ENCODE data around the gene TYR.
"Not testable (repeated sequence)": the region's sequence is repeated elsewhere in the genome, so short reads cannot be mapped to it uniquely, and the experiment has no call there.

TYR gene

DNA sequence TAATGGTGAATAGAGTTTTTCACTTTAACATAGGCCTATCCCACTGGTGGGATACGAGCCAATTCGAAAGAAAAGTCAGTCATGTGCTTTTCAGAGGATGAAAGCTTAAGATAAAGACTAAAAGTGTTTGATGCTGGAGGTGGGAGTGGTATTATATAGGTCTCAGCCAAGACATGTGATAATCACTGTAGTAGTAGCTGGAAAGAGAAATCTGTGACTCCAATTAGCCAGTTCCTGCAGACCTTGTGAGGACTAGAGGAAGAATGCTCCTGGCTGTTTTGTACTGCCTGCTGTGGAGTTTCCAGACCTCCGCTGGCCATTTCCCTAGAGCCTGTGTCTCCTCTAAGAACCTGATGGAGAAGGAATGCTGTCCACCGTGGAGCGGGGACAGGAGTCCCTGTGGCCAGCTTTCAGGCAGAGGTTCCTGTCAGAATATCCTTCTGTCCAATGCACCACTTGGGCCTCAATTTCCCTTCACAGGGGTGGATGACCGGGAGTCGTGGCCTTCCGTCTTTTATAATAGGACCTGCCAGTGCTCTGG lies at the start of gene TYR:
TYR (plus strand) TSS at position 185 of the 541 bp plus-strand sequence; CDS start at position 264, 79 bp downstream.
- DNase-seq = no peak

DNA sequence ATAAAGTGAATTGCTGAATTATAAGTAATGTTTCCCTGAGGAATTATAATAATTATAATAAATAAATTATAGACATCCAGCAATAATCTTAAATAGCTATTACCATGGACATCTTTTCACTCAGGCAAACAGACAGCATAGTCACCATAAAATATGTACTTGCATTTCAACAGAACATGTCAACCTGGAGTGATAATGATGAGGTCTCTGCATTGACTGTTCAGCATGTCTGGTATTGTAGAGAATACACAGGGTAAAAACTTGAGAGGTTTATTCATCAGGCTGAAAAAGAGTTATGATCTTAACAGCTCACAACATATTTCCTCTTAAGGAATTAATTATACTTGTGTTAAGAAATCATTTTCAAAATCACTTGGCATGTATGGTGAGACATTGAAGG lies 41.1 kb upstream of the TYR start:
- DNase-seq = no peak

DNA sequence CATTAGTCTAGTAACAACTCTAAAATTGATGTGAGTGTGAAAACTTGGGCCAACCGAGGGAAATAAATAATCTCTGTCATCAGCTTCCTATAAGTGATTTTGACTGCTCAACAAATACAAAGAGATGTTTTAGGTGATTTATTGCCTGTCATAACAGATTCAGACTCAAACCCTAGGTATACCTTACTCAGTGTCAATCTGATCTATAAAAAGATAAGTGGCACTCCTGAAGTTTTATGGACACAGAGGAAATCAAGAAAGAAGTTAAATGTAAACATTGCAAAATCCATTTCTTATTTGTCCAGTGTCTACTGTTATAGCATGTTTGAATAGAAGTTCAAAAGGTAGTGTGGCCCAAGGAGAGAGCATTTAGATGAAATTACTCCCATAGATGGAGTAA lies 30.4 kb upstream of the TYR start:
- DNase-seq = no peak

DNA sequence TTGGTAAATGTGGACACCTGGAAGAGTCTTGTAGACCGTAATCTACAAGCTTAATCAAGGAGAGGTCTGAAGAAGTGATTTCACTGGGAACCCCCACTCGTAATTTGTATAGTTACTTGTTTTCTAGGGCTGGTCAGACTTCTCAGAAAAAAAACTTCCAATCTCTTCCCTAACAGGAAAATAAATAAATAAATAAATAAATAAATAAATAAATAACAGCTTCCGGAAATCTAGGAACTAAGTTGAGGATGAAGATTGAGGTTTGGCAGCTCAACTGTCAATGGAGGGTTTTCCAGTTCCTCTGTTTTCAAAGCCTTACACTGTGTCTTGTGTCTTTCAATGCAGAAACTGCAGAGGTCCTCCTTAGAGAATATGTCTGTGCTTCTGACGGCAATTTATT lies 17.7 kb upstream of the TYR start:
- no peak for DNase-seq

DNA sequence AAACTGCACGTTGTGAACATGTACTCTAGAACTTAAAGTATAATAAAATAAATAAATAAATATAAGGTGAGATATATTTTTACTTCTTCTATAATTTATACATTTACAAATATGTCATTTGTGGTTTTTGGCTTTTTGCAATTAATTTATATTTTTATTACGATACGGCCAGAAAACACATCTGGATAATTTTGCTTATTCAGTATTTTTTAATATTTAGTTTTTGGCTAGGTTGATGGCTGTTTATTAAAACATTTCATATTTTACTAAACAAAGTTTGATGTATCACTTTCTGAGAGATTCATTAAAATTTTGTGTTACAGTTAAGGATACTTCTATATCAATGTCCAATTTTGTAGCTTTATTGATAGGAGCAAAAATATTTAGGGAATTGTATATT lies 15.7 kb upstream of the TYR start:
- DNase-seq = no peak

DNA sequence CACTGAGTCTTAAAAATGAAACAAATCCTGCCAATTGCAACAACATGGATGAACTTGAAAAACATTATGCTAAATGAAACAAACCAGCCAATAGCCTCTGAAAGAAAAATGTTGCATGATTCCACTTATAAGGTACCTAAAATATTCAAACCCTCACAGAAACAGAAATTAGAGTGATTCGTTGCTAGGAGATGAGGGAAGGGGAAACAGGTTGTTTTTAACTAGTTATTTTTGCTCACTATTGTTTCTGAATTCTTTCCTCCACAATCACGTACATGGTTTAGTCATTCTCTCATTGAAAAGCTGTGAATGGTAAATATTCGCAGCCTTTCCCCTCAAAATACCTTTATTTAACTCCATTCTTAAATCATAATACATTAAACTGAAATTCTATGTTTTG lies 14.0 kb upstream of the TYR start:
- DNase-seq = no peak

DNA sequence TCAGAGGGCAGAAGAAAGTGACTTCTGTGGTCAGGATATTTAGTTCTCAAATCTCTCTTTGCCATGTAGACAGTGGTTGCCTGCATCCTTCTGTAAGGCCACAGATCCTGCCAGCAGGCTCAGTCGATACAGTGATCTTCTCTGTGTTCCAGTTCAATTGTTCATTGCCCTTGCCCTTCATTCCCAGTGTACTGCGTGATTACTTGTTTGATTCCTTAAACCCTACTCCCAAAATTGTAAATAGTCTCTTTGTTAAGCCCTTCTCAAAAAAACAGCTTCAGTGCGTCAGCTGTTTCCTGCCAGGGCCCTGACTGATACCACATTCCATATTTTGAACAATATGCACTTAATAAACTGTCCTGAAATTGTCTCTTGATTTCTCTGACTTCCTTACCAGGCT lies 9.3 kb upstream of the TYR start:
- DNase-seq = no peak

DNA sequence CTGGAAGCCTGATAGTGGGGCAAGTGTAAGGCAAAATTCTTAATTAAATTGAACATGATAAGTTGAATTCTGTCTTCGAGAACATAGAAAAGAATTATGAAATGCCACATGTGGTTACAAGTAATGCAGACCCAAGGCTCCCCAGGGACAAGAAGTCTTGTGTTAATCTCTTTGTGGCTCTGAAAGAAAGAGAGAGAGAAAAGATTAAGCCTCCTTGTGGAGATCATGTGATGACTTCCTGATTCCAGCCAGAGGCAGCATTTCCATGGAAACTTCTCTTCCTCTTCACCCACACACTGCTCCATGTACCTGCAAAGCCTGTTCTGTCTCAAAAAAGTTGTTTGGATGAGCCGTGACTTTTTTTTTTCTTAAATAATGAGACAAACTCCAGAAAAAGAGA lies 1.9 kb upstream of the TYR start:
- no peak for DNase-seq

DNA sequence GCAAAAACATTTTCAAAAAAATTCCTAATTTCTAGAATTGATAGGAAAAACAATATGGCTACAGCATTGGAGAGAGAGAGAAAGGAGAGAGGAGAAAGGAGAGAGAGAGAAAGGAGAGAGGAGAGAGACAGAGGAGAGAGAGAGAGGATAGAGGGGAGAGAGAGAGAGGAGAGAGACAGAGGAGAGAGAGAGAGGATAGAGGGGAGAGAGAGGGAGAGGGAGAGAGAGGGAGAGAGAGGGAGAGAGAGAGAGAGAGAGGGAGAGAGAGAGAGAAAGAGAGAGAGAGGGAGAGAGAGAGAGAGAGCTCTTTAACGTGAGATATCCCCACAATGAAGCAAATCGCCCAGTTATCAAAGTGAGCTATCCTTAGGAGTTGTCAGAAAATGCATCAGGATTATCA lies 737 bp upstream of the TYR start:
- DNase-seq = no peak

DNA sequence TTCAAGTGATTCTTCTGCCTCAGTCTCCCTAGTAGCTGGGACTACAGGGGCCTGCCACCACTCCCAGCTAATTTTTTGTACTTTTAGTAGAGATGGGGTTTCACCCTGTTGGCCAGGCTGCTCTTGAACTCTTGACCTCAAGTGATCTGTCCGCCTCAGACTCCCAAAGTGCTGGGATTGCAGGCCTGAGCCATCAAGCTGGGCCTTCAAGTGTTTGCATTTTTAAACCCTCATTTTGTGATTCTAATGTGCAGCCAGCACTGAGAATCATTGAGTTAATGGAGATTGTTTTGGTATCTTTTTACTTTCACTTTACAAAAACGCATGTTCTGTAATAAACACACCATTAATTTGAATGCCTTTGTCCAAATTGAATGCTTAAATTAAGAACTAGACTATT lies 3.4 kb downstream of the TYR start:
- DNase-seq = no peak

DNA sequence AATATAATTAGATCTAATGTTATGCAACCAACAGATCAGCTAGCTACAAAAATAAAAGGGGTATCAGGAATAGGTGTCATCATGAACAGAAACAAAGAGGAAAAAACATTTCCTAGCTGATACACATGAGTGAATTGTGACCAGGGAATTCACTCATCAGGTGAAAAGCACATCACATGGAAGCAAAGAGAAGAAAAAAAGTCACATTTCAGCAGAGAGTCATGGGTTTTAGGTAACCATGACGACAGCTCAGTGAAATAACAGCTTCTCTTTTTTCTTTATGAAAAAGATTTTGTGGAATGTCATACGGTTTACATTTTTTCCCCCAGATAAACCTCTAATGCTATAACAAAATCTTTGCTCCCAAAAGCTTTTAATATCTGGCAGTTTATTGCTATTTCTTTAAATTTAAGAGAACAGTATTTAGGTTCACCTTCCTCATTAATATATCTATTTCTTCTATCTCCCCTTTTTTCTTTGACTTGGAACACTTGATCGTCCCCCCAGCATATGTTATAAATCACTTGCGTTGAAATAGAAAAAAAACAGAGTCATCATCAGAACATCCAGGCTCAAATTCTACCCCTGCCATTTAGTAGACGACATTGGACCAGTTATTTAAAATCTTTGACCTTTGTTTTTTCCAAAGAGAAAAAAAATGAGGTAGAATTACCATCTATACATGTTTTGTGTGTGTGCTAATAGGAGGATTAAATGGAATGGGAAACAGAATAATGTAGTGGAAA lies 5.3 kb downstream of the TYR start:
- DNase-seq = no peak

DNA sequence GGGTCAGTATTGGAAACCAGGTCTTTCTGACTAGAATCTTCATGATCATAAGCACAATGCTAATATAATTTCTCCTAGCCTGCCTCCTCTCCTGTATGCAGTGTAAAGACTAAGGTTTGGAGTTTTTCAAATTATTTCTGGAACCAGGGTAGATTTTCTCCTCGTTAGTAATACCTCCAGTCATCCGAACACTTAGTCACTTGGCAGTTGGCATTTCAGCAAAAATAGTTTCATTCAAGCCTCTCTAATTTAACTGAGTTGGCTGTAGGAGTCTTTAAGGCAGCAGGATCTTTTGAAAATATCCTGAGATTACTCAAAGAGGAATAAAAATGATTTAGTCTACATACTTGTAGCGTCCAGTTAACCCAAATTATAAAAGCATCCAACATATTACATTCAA lies 6.3 kb downstream of the TYR start:
- no peak for DNase-seq

DNA sequence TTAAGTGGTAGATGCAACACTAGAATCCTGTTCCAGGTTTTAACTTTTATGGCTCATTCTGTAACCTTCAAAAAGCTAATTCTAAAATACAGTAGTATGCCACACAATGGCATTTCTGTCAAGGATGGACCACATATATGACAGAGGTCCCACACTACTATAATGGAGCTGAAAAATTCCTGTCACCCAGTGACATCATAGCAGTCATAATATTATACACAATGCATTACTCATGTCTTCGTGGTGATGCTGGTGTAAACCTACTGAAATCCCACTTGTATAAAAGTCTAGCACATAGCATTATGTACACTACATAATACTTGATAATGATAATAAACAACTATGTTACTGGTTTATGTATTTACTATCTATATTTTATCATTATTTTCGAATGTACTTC lies 12.1 kb downstream of the TYR start:
- no peak for DNase-seq

DNA sequence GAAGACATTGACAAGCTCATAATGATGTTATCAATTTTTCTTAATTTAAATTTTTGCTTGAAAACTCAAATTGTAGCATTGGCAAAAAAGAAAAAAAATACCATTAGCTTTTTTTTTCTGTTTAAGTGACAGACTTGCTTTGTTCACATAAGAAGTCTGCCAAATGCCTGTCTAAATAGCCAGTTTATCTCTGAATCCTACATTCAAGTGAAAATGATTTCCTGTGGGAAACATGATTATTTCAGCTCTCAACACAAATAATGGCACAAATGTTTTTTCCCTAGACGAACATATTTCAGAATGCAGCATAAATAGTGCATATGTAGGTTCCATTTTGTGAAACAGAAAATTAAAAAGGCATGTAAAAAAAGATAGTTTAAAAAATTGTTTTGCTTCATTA lies 23.5 kb downstream of the TYR start:
- no peak for DNase-seq

DNA sequence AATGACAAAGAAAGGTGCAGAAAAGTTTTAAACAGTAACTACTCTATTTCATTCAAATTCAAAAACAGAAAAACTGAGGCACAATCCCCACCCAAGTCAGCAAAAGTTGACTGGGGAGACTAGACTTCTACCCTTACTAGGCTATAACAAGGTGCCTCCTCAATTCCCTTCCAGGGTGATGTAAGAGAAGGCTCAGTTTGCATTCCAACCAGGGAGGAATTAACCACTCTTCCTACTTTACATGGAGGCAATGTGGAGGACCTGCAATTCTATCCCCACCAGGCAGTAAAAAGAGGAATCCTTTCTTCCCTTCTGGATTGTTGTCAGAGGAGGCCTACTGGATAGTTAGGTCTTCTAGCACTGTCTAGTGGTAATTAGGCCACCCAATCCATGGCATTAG lies 26.1 kb downstream of the TYR start:
- DNase-seq = no peak

DNA sequence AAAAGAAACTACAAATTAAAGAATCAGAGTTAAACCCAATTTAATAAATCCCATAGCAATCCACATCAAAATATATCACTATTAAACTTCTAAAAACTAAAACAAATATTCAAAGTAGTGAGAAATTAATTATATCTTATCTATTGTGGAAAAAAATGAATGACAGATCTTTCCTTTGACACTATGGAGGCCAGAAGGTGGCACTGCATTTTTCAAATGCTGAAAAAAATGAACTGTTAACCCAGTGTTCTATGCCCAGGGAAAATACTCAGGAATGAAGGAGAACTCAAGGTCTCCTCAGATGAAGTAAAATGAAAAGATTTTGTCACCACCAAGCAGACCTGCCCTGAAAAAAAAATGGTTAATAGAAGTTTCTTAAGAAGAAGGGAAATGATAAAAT lies 27.7 kb downstream of the TYR start:
- DNase-seq = no peak

DNA sequence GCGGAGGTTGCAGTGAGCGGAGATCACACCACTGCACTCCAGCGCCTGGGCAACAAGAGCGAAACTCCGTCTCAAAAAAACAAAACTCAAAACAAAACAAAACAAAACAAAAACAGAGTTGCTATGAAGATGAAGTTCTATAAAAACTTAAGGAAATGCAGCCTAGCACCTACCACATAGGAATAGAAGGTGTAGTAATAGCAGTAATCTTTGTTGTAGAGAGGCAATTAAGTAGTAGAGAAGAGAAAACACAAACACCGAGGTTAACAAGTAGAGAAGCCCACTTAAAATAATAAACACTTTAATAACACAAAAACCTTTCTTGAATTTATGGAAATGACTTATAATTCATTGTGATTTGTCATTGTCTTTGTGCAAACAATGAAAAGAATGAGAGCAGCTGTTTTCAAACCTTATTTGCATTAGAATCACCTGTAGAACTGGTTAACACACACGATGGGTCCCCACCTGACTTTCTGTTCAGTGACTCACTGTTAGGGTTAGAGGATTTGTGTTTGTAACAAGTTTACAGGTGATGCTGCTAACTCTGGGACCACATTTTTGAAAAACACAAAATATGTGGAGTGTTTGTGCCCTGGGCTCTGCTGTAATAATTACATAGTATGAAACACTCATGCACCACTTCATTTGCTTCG lies 43.1 kb downstream of the TYR start:
- DNase-seq = no peak

DNA sequence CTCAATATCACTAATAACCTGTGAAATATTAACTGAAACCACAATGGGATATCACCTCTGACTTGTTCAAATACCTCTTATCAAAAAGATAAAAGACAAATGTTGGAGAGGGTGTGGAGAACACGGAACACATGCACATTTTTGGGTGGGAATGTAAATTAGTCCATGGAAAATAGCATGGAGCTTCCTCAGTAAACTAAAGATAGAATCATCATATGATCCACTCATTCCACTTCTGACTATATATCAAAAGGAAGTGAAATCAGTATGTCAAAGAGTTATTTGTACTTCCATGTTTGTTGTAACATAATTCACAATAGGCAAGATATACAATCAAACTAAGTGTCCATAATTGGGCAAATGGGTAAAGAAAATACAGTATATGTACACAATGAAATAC lies 57.4 kb downstream of the TYR start:
- DNase-seq = no peak

DNA sequence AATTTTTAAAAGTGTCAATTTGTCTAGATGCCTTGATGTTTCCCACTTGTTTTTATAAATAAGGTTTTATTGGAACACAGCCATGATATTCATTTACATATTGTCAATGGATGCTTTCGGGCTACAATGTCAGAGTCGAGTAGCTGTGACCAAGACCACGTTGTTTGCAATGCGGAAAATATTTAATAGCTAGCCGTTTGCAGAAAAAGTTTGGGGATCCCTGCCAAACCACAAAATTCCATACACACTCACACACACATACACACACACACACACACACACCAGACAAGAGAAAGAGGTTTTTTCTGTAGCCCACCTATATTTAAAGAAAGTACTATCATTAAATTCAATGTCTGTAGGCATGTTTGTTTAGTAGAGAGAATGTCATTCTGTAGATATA lies 58.3 kb downstream of the TYR start:
- DNase-seq = no peak

DNA sequence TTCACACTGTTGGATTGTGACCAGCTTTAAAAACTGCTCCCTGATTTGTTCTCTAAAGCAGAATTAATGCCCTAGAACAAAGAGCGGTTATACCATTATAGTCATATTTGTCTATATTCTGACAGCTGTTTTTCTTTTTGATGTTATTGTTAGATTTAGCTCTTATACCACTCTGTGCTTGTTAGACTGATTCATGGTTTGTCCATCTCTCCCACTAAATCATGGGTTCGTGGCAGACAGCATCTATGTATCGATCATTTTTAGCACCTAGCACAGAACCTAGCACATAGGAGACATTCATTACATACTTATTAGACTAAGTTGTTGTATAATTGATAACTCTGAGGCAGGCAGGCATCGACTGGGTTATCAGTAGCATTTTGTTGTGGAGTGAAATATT lies 69.3 kb downstream of the TYR start:
- DNase-seq = not testable (repeated sequence)

DNA sequence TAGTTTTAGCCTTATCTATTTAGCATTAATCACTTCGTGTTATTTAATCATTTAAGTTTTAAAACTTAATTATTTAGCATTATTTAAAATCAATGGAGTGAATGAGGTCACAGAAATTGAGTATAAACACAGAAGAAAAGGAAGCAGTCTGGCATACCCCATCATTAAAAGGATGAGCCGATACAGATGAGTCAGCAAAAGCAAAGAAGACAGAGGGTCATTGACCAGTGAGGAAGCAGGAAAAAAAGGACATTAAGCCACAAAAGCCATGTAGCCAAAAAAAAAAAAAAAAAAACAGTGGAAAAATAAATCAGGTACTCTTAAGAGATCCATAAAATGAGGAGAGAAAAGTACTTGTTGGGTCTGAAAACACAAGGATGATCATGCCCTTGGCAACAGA lies 71.5 kb downstream of the TYR start:
- no peak for DNase-seq

DNA sequence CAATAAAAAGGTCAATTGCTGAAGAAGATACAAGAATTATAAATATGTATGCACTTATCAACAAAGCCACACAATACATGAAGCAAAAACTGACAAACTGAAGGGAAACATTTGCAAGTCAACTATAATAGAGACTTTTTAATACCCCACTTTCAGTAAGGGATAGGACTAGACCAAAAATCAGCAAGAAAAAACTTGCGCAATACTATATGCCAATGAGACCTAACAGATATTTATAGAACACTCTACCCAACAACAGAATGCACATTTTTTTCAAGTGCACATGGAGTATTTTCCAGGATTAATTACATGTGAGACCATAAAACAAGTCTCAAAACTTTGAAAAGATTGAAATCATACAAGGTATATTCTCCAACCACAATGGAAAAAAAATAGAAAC lies 83.8 kb downstream of the TYR start:
- DNase-seq = not testable (repeated sequence)

DNA sequence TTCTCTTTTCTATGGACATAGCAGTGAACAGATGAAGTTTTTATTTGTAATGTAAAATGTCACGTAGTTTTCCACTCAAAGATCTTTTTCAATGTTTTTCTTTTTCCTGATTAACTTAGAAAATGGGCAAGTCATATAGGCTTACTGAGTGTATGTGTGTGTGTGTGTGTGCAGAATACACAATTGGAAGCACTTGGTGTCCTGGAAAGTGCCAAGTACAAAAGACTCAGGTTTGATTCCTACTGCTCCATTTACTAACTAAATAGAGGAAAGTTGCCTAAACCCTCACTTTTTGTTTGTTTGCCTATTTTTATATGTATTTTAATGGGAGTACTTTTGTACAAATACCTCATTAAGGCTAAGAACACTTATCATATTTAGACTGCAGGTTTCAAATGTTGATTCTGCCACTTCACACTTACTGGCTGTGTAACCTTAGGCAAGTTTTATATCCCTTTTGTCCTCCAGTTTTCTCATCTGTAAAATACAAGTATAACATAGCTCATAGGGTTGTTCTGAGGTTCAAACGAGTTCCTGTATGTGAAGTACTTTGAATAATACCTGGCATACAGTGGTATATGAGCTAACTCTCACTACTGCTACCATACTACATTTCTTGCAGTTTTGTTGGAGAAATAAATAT lies 90.1 kb downstream of the TYR start:
- no peak for DNase-seq

DNA sequence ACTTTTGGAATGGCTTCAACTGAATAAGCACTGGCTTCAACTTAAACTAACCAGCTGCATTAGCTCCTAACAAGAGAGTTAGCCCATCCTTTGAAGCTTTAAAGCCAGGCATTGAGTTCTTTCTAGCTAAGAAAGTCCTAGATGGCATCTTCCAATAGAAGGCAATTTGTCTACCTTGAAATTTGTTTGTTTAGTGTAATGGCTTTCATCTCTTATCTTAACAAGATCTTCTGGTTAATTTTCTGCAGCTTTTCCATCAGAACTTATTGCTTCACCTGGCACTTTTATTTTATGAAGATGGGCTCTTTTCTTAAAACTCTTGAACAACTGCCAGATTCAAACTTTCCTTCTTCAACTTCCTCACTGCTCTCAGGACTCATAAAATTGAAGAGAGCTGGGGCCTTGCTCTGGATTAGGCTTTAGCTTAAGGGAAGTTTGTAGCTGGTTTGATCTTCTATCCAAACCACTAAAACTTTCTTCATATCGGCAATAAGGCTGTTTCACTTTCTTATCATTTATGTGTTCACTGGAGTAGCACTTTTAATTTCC lies 94.9 kb downstream of the TYR start:
- DNase-seq = not testable (repeated sequence)
